NOMO-1 treated with dmso at 0.1 percent for 144 hours (cell line): ENCODE results near the gene CEACAM19.
"Not testable (repeated sequence)": the region's sequence is repeated elsewhere in the genome, so short reads cannot be mapped to it uniquely, and the experiment has no call there.

Experiments
- DNase-seq: peaks from one replicate; lab custom pipeline; 2025; ENCODE audit not compliant: unreplicated experiment; lab: John Stamatoyannopoulos, UW

CEACAM19 gene, protein sequence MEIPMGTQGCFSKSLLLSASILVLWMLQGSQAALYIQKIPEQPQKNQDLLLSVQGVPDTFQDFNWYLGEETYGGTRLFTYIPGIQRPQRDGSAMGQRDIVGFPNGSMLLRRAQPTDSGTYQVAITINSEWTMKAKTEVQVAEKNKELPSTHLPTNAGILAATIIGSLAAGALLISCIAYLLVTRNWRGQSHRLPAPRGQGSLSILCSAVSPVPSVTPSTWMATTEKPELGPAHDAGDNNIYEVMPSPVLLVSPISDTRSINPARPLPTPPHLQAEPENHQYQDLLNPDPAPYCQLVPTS

DNA sequence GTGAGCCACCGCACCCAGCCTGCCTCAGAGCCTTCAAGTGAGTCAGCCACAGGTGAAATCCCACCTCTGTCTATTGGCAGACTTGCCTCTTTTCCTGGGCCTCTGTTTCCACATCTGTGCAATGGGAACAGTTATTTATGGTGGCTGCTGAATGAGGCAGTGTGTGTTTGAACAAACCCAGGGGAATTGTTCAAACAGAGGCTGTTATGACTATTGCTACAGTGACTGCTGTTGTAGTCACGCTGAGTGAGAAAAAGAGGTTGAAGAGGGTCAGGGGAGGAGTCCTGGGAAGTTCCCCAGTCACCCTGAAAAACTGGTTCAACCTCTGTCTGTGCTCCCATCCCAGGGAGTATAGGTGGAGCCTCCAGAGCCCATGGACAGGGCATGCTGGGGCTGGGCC lies at the start of gene CEACAM19:
CEACAM19 (plus strand) TSS at position 83 of the 400 bp plus-strand sequence. CDS start 450 bp downstream, outside the sequence.
- DNase-seq, result no peak

DNA sequence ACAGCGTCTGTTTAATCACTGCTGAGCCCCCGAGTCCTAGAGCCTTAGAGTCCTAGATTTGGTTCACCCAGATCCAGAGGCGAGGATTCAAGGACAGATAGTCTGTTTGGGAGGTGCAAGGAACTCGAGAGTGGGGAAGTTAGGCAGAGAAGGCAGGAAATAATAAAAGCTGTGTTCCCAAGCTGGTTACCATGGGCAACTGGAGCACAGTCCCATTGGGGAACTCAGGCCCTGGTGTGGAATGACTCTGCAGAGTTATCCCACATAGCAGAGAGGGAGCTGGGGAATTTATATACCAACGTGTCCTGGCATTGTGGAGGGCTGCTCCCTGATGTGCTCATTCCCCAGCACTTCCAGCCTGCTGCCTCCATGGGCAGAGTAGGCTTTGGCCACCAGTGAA lies 48.2 kb upstream of the CEACAM19 start:
- DNase-seq, result no peak

DNA sequence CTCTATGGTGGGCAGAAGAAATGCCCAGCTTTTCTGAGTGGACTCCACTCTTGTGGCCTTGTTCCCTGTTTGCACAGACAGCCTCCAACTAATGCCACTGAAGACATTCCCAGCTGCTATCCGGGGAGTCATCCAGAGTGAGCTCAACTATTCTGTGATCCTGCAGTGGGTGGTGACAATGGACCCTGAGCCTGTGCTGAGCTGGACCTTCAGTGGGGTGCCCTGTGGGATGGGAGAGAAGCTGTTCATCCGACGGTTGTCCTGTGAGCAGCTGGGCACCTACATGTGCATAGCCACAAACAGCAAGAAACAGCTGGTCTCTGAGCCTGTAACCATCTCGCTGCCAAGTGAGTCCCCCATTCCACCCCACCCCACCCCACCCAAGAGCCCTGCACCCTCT lies 47.7 kb upstream of the CEACAM19 start:
- DNase-seq, result no peak

DNA sequence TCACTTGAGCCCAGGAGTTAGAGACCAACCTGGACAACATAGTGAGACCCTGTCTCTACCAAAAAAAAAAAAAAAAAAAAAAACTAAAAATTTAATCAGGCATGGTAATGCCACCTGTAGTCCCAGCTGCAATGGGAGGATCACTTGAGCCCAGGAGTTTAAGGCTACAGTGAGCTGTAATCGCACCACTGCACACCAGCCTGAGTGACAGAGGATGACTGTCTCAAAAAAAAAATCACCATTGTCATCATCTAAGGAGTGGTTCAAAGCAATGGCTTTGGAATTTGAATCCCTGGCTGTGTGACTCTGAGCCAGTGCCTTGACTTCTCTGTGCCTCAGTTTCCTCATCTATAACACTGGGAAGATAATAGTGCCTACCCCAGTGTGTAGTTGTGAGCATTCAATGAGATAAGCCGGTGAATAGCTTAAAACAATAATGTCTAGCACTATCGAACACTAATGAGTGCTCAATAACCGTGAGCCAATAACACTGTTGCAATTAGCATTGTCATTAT lies 46.4 kb upstream of the CEACAM19 start:
- DNase-seq, result no peak

DNA sequence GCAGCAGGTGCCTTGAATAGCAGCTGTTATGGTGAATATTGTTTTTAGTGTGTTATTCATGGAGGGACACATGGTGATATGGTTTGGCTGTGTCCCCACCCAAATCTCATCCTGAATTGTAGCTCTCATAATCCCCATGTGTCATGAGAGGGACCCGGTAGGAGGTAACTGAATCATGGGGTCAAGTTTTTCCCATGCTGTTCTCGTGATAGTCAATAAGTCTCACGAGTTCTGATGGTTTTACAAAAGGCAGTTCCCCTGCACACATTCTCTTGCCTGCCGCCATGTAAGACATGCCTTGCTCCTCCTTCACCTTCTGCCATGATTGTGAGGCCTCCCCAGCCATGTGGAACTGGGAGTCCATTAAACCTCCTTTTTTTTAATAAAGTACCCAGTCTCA lies 45.6 kb upstream of the CEACAM19 start:
- not testable (repeated sequence) for DNase-seq

DNA sequence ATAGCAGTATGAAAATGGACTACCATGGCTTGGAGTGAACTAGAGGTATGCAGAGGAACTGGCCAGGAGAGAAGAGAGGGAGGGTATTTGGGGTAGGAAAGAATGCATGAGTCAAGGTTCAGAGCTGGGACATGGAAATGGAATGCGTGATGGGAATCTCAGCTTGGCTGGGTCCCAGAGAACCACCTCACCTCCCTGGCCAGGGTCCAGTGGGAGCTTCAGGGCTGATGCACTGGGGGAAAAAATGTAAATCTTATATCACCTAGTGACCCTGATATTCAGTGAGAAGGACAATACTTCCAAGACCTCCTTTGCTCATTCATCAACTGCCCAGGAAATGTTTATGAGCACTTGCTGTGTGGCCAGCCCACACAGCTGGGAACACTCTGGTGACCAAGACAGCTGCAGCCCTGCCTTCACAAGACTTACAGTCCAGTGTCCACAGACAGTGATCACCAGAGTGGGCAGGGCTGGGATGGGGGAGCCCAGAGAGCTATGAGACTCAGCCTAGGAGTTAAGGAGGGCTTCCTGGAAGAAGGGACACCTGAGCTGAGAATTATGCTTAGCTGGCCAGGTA lies 45.1 kb upstream of the CEACAM19 start:
- DNase-seq, result no peak

DNA sequence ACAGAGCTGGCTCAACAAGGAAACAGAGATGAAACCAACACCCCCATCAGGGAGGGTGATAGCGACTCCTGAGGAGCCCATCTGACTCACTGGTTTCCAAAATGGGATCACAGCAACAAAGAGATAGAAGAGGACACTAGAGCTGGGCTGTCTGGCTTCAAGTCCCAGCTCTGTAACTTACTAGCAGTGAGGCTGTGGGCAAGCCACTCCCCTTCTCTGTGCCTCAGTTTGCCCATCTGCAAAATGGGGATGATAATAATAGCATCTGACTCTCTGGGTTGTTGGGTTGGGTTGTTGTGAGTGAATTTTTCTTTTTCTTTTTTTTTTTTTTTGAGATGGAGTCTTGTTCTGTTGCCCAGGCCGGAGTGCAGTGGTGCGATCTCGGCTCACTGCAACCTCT lies 43.7 kb upstream of the CEACAM19 start:
- no peak for DNase-seq

DNA sequence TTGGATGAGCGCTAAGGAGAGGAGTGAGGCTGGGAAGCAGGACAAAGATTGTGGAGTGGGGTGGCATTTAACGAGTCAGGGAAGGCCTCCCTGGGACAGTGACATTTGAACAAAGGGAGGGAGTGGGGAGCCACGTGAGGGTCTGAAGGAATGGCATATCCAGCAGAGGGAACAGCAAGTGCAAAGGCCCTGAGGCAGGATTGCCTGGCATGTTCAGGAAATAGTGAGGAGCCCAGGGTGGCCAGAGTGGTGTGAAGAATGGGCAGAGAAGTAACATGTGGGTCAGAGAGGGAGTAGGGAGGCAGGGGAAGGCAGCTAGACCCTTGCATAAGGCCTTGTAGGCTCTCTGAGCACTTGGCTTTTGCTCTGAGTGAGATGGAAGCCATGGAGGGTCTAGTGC lies 42.5 kb upstream of the CEACAM19 start:
- DNase-seq, result no peak

DNA sequence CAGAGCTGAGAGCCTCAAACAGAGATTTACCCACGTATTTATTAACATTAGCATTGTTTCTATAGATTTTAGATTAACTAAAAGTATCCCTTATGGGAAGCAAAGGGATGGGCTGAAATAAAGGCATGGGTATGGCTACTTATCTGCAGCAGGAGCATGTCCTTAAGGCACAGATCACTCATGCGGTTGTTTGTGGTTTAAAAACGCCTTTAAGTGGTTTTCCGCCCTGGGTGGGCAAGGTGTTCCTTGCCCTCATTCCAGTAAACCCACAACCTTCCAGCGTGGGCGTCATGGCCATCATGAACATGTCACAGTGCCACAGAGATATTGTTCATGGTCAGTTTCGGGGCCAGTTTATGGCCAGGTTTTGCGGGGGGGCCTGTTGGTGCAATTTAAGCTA lies 39.7 kb upstream of the CEACAM19 start:
- not testable (repeated sequence) for DNase-seq

DNA sequence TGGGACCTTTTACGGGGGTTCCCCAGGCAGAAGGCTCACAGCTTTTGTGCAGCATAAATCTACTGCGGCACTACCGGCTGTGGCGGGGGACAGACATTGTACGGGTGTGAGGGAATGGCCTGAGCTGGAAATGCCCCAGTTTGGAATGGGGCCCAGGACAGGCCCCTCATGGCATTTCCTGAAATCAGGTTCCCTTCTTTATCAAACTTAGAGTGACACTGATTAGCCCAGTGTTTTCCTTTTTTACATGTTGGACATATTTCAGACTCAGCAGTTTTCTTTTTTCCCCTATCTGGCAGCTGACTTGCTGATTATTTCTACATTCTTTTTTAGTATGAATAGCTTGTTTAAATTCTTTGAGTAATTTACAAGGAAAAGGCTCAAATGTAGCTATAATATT lies 37.2 kb upstream of the CEACAM19 start:
- DNase-seq, result not testable (repeated sequence)

DNA sequence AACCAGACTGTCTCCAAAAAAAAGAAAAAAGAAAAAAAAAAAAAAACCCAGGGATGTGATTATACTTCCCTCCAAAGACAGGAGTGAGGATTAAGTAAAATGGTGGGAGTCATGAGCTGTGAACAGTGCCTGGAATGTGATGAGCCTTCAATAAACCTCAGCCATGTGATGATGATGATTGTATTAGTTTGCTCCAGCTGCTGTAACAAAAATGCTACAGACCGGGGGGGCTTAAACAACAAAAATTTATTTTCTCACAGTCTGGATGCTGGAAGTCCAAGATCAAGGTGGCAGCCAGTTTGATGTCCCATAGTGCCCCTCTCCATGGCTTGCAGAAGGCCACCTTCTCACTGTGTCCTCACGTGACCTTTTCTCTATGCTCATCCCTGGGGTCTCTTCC lies 36.5 kb upstream of the CEACAM19 start:
- DNase-seq, result no peak

DNA sequence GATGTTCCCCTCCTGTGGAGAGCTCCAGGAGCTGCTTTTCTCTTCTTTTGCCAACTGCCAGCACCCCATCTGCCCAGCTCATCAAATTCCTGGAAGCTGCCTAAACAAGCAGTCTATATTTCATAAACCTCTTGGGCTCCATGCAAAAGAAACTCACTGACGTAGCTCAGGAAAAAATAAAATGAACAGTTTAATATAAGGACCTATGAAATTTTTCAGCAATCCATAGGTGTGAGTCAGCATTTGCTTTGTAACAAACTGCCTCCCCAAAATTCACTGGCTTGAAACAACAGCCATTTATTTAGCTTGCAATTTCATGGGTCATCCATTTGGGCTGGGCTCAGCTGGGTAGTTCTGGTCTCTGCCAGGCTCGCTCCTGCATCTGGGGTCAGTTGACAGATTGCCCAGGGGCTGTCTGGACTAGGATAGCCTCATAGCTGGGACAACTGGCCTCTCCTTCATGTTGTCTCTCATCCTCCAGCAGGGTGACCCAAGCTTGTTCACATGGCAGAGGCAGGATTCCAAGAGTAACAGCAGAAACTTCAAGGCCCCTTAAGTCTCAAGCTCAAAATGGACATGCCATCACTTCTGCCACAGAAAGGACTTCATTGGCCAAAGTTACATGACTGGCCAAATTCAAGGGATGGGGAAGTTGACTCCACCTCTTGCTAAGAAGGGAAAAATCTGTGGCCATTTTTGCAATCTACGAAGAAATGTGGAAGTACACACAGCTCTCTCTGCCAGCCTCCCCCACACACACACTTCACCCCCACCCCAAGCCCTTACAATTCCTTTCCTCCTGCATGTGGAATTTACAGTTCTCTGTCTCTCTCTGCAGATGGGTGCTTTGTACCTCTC lies 35.5 kb upstream of the CEACAM19 start:
- DNase-seq, result peak; percentile 39

DNA sequence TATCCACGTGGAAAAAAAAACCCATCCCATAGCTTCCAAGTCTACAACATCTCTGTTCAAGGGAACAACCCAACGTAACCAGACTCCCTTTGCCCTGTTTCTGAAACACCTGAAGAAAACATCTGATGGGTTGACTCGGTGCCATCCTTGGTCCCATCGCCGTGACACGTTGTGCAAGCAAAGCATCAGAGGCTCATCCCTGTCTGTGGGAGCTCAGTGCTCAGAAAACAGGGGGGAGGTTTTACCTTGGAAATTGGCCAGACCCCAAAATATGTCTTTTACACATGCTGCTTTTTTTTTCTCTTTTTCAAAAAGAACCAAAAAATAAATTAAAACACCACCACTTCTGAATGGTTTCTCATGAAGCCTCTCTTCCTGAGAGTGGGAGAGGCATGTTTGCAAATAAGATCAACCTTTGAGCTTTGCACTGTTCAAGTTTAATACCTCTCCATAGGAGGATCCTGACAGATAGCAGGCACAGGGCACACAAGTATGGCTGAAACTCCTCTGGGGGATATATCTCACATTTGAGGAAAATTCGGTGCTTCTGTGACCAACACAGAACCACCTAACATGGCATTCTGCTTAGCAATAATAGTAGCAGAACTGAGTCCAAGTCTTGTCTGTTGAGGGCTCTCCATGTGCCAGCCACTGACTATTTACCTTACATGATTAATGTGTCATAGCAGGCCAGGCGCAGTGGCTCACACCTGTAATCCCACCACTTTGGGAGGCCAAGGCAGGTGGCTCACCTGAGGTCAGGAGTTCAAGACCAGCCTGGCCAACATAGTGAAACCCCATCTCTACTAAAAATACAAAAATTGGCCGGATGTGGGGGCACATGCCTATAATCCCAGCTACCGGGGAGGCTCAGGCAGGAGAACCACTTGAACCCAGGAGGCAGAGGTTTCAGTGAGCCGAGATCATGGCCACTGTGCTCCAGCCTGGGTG lies 34.6 kb upstream of the CEACAM19 start:
- DNase-seq, result no peak

DNA sequence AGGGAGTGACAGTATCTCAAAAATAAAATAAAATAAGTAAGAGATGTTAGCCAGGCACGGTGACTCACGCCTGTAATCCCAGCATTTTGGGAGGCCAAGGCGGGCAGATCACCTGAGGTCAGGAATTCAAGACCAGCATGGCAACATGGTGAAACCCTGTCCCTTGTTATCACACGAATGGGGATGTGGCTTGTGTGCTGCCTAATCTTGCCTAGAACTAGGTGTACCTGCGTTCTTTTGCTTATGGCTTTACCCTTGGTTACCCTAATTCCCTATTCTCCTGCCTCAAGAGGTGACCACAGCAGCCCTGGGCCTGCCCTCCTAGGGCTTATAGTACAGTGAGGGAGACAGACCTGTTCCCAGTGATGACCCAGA lies 33.9 kb upstream of the CEACAM19 start:
- no peak for DNase-seq

DNA sequence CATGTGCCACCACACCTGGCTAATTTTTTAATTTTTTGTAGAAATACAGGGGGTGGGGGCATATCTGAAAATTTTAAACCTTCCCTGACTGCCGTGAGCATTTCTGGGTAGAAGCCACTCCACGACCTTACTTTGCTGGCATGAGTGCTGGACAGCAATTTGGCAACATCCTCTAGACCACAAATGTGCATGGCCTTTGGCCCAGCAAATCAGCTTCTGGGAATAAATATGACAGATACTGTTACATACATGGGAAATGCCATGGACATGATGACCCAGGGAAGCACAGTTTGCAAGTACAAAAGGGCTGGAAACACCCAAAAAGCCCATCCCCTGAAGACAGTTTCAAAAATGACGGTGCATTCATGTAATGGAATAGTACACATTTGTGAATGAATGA lies 30.8 kb upstream of the CEACAM19 start:
- DNase-seq, result no peak

DNA sequence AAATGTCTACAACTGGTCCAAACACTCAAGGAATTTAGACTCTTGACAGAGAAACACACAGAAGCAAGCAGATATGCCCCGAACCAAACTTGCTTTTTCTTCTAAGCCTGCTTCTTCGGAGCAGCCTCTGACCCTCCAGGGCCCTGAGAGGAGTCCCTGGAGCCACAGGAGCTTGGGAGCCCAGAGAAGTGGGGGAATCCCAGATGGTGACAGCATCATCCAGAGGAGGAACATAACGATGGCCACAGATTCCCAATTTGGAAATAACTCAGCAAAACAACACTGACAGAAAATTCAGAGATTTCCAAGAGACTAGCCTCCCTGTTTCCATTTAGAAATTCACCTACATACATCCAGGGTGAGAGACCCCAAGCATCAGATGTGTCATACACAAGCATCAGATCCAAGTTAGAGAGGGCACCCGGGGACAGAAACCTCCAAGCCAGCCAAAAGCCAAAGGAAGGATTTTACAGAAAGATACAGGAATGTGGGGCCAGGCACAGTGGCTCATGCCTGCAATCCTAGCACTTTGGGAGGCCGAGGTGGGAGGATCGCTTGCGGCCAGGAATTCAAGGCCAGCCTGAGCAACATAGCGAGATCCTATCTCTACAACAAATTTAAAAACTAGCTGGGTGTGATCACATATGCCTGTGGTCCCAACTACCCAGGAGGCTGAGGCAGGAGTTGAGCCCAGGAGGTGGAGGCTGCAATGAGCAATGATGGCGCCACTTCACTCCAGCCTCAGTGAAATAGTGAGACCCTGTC lies 29.6 kb upstream of the CEACAM19 start:
- no peak for DNase-seq

DNA sequence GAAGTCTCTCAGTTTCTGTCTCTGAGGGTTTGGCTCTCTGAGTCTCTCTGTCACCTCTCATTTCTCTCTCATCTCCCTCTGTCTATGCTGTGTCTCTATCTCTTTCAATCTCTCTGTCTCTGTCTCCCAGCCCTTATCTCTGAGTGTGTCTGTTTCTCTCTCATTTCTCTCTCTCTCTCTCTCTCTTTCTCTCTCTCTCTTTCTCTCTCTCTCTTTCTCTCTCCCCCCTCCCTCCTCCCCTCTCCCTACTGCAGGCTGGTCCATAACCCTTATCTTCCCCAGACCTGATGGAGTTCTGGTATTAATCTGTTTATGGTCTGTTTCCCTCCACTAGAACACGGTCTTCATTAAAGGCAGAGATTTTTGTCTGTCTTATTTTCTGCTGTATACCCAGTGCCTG lies 28.9 kb upstream of the CEACAM19 start:
- DNase-seq, result no peak

DNA sequence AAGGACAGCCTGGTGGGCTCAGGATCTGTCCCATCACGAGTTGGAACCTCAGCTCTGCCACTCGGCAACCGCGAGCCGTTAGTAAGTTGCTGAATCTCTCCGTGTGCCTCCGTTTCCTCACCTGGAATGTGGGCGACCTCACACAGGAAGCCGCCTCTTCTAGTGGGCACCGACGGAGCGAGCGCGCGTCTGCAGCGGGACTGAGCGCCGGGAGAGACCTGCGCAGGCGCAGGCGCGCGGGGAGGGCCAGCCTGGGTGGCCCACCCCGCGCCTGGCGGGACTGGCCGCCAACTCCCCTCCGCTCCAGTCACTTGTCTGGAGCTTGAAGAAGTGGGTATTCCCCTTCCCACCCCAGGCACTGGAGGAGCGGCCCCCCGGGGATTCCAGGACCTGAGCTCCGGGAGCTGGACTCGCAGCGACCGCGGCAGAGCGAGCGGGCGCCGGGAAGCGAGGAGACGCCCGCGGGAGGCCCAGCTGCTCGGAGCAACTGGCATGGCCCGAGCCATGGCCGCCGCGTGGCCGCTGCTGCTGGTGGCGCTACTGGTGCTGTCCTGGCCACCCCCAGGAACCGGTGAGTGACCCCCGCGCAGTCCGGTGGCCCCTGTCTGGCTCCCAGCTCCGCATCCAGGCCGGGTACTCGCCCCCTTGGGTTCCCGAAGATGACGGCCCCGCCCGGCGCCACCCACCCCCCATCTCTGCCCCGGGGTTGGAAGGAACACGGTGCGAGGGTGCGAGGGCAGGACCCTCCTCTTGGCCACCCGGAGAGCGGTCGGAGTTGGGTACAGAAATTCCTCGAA lies 27.5 kb upstream of the CEACAM19 start, which contains the start of gene PVR:
PVR (plus strand) TSS at position 306 of the 797 bp plus-strand sequence; CDS start at position 493, 187 bp downstream.
- no peak for DNase-seq

DNA sequence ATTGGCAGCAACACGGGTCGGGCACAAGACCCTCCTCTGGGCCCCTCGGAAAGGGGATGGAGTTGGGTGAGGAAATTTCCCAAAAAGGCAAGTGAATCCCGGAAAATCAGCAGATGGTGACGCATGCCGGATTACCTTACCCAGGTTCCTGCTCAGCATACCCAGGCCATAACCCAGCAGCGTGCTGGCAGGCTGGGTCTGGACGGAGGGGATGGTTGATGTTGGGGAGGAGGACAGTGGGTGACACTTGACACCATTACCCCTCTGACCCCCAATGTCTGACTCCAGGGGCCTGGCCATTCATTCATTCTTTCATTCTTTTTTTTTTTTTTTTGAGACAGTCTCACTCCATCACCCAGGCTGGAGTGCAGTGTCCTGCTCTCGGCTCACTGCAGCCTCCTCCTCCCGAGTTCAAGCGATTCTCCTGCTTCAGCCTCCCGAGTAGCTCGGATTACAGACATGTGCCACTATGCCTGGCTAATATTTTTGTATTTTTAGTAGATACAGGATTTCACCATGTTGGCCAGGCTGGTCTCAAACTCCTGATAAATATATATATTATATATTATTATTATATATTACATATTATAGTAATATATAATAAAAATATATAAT lies 26.8 kb upstream of the CEACAM19 start:
- no peak for DNase-seq
